NCI-H2081 treated with DMSO at 0.1 percent for 48 hours (cell line): ENCODE results near the gene FHOD3.

Experiments used
- DNase-seq: peaks from one replicate; lab custom pipeline; 2025; lab: John Stamatoyannopoulos, UW

The FHOD3 gene

DNA sequence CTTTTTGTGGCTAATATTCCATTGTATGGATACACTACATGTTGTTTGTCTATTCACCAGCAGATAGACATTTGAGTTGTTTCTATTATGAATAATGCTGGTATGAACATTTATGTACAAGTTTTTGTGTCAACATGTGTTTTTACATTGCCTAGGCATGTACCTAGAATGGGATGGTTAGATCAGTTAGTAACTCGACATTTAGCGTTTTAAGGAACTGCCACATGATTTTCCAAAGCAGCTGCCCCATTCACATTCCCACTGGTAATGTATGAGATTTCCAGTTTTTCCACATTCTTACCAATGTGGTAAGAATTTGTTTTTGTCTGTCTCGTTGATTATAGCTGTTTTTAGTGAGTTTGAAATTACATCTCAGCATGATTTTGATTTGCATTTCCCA lies 112.8 kb downstream of the FHOD3 start:
- no peak for DNase-seq

- no peak for DNase-seq
Observed at GRCh38 chr18:36411745-36412168, 114.2 kb downstream of the FHOD3 start.

GRCh38 chr18:36412778-36413177 lies 115.3 kb downstream of the FHOD3 start:
- no peak for DNase-seq

DNA sequence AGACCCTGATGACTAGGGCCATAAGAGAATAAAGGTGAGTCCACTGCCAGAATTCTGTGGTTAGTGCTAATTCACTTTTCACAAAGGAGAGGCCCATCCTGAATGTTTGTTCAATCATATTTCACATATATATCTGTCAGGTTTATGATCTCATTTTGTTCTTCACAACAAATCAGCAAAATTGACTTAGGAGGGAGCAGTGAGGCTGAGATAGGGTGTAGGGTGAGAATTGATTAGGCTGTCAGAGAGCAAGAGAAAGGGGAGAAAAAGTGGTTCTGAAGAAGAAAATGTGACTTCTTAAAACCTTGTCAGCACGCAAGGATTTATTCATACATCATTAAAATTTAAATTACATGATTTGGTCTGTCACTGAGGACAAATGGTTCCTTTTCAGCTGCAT lies 117.7 kb downstream of the FHOD3 start:
- DNase-seq: no peak

DNA sequence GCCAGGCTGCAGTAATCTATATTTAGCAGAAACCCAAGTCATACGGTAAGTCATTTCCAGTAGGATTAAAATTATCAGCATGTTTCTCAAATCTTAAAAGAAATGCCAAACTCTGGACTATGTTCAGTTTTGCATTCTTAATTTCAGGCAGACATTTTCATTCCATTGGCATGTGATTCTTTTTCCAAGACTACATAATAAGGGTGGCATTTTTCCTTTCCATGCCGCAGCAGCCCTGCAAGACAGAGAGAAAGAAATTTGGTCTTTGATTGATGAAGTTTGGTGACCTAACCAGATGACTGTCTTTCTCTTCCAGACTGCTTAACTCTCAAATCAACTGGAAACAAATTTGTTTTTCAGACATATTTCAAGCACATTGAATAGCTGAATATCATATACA lies 118.1 kb downstream of the FHOD3 start:
- no peak for DNase-seq

- no peak for DNase-seq
Observed at GRCh38 chr18:36419188-36419899, 121.8 kb downstream of the FHOD3 start.

- no peak for DNase-seq
Observed at GRCh38 chr18:36419900-36420531, 122.5 kb downstream of the FHOD3 start.

- no peak for DNase-seq
Observed at GRCh38 chr18:36420826-36421225, 123.3 kb downstream of the FHOD3 start.

GRCh38 chr18:36424741-36425142 lies 127.2 kb downstream of the FHOD3 start:
- no peak for DNase-seq

DNA sequence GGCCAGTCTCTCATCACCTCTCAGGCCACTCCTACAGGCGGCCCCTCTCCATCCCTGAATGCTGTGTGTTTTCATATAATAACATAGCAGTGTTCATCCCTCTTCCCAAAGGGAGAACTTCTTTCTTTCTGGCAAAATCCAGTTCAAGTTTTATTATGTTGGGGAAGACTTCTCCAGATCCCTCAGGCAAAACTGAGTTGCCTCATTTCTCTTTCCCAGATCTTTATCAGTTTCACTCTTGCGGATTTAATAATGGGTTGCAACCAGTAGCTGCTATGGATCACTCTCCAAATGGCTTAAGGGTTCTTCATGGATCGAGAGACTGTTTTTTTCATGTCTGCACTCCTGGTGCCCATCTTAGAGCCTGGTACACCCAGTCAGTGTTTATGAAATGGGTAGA lies 129.9 kb downstream of the FHOD3 start:
- DNase-seq: no peak

GRCh38 chr18:36427831-36428230 lies 130.3 kb downstream of the FHOD3 start:
- DNase-seq: no peak

DNA sequence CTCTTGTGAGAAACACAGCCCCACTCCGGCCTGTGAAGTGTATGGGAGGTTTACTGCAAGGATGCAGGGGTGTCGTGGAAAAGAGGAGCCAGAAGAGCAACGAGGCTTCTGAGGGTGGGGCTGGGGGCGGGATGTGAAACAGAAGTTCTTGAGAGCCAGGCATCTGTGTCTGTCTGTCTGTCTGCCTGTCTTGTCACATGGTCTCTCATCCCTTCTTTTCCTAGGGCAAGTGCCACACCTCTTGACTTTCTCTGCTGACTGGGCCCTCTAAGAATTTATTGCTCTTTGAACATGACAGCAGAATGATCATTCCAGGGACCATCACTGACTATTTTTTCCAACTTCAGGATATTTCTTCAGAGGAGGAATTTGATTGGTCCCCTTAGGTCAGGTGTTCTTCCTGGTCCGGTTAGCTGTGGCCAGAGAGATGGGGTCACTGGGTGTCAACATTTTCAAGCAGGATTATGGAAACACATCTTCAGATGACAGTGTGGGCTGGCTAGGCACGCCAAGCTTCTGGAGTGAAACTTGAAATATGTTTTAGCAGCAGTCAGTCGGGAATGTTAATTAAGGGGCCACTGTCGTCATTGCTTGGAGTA lies 131.0 kb downstream of the FHOD3 start:
- no peak for DNase-seq

- no peak for DNase-seq
Observed at GRCh38 chr18:36432880-36433555, 135.5 kb downstream of the FHOD3 start.

DNA sequence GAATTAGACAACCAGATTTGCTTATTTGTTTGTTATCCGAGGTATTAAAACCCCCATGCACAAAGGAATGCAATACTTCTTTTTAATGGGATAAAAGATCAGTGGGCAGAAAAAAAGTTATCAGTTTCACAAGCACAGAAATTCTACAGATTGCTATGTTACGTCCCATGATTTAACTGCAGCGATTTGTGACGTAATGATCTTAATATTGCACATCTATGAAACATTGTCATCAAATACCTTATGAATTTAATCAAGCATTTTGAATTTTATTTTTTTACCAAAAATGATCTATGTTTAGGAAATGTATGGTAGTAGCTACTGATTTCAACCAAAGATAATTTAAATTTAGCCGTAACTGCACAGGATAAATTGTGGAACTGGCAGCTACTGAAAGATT lies 138.9 kb downstream of the FHOD3 start:
- DNase-seq: no peak

DNA sequence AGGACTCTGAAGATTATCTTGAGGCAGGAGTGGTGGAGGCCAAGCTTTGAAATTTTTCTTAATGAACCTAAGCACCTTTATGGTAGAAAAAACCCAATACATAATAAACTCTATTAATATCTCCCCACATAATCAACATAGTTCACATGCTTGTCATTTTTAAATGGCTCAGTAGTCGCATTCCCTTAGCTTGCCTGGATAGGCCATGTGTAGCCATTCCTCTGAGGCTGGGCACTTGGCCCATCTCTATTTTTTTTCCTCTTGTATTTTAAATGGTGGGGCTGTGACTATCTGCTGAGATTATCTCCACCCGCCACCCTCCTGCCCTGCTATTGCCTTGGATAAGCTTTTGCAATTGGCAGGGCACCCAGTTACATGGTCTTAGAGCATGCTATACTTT lies 143.1 kb downstream of the FHOD3 start:
- no peak for DNase-seq

DNA sequence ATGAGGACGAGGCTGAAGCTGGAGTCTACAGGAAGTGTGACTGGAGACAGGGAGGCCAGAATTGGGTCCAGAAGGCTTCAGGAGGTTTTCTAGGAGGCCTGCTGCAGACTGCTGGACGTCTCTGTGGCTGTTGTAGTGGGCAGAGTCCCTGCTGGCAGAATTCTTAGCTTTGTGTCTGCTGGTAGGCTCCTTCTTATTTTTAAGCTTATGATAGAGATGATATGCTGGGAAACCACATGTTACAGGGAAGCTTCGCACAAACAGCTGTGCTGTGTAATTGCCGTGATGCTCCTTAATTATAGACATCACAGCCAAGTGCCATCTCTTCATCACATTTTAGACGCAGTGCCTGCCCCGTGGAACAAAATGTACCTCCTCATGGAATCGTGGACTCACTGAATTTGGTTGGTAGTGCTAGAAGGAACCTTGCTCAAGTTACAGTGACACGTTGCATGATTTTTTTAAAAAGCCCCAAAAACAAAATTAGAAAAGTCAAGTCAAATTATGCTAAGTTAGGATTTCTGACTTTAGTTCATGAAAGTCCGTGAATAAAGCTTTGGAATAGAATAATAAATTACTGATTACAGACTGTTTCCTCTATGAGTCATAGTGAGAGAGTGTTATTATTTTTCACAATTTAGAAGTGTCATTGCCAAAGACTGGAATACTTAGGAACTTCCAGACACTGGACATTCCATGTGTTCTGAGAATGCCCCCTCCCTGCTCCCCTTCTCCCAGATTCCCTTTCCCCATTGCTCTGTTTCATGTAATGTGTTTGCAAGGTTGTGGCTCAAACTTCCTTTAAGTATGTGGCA lies 144.1 kb downstream of the FHOD3 start:
- no peak for DNase-seq

DNA sequence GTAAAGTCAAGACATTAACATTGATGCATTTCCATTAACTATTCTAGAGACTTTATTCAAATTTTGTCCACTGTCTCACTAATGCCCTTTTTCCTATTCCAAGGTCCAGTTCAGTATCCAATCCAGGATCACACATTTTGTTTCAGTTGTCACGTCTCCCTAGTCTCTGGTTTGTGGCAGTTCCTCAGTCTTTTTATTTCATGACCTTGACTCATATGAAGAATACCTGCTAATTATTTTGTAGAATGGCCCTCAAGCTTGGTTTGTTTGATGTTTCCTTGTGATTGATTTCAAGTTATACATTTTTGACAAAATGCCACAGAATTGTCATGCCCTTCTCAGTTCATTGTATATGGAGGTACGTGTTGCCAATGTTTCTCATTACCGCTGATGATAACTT lies 145.2 kb downstream of the FHOD3 start:
- no peak for DNase-seq

GRCh38 chr18:36446059-36446458 lies 148.5 kb downstream of the FHOD3 start:
- no peak for DNase-seq

- DNase-seq: no peak
Observed at GRCh38 chr18:36448384-36449290, 151.1 kb downstream of the FHOD3 start.

DNA sequence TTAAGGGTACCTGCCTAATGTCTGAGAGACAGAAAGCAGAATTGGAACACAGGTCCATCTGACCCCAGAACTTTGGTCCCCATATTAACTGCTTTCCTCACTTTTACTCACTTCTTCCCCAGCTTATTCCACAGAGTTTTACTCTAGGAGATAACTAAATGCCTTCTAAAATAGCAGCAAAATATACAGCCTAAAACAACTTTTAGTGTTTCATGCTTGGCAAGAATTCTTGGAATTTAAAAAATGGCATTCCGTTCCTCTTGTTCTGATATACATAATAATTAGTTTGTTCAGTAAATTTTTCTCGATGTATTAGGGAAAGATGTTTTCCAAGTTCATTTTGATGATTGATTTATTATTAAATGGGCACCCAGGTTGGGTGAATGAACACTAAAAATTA lies 151.9 kb downstream of the FHOD3 start:
- DNase-seq: no peak

DNA sequence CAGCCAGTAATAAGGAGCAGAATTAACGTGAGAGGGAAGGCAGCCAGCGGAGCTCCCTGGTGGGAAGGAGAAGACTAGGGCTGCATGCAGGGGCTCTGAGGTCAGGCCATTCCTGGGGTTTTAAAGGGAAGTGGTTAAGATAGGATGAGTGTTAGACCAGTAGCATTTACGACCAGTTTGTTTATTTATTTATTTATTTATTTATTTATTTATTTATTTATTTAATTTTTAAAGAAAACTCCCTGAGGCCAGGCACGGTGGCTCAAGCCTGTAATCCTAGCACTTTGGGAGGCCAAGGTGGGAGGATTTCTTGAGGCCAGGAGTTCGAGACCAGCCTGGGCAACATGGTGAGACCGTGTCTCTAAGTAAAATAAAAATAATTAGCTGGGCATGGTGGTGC lies 152.8 kb downstream of the FHOD3 start:
- no peak for DNase-seq
